Ascending aorta (tissue), 2 donors: ENCODE results near the gene SLC34A1. TPM values are rescaled to one million over a fixed set of nuclear protein-coding genes. Genes with fewer than 3 reads are reported as not detected.
"Not testable (repeated sequence)": the region's sequence is repeated elsewhere in the genome, so short reads cannot be mapped to it uniquely, and the experiment has no call there.

Experiments used
- DNase-seq, 2 donors: peaks; one replicate each; pipeline ENCODE4 v3.0.0-alpha.2; 2019; ENCODE audit warnings: low spot score in 2 of 2
- H3K27ac ChIP-seq, 2 donors: fragments of 200-600 bp; sonication (generic); one replicate each; pipeline ENCODE4 v1.5.1; 2016 to 2017; ENCODE audit warnings: mild to moderate bottlenecking in 1 of 2
- H3K27me3 ChIP-seq: fragments of 200-600 bp; sonication (generic); one replicate; pipeline ENCODE4 v1.5.1; 2017
- H3K36me3 ChIP-seq, 2 donors: fragments of 200-600 bp; sonication (generic); one replicate each; pipeline ENCODE4 v1.5.1; 2016
- H3K4me1 ChIP-seq, 2 donors: fragments of 200-600 bp; sonication (generic); one replicate each; pipeline ENCODE4 v1.5.1; 2016 to 2017; ENCODE audit warnings: mild to moderate bottlenecking in 1 of 2
- H3K4me3 ChIP-seq, 2 donors: fragments of 200-600 bp; sonication (generic); one replicate each; pipeline ENCODE4 v1.5.1; 2016 to 2017; ENCODE audit warnings: mild to moderate bottlenecking in 1 of 2
- H3K9me3 ChIP-seq, 2 donors: fragments of 200-600 bp; sonication (generic); one replicate each; pipeline ENCODE4 v1.5.1; 2016
- CTCF ChIP-seq, 3 experiments: fragments of 200-600 bp in 2 of 3; fragments of 450-650 bp in 1 of 3; sonication (generic) in 2 of 3; IDR thresholded peaks; one replicate each; pipeline ENCODE4 v1.5.1; 2016 to 2019; ENCODE audit warnings: antibody characterized with exemption in 3 of 3, mild to moderate bottlenecking in 1 of 3, moderate library complexity in 1 of 3
- intact Hi-C: fragments of 100-400 bp; cut with DNase I; formaldehyde crosslinking; loops from one replicate; pipeline ENCODE4 v1.15.1; 2023
- total RNA-seq: library from RNA; depleted of rRNA; stranded (reverse); fragments of >200 nt; gene quantifications from one replicate; pipeline ENCODE4 v1.1.0, GENCODE V29; 2016

SLC34A1 gene
- total RNA-seq, 1 donor from 2014 or later = not detected

GRCh38 chr5:177419046-177419445, 34.8 kb downstream of the SLC34A1 start:
- intact Hi-C loops = no loop called here
- no peak for TF ChIP-seq CTCF (IDR thresholded peaks at IDR 0.05)
- Histone ChIP-seq H3K4me1 (no peaks in the 10 kb centered on the region), H3K4me3 (no peak overlapping the region), H3K36me3 (no peaks in the 10 kb centered on the region), H3K27ac (no peak overlapping the region), H3K9me3 (no peaks in the 10 kb centered on the region), H3K27me3 (no peaks in the 10 kb centered on the region)
- DNase-seq = no peak

GRCh38 chr5:177420472-177420871, 36.2 kb downstream of the SLC34A1 start:
- not testable (repeated sequence) for H3K4me3 ChIP-seq, H3K27ac ChIP-seq, H3K9me3 ChIP-seq, H3K27me3 ChIP-seq, H3K4me1 ChIP-seq, H3K36me3 ChIP-seq, DNase-seq
- intact Hi-C loops = loop anchor here (10.0 kb wide), 1 partner anchor 784 kb away; the partner anchor contains the start of gene HNRNPAB

GRCh38 chr5:177421062-177421798, 37.0 kb downstream of the SLC34A1 start:
- TF ChIP-seq CTCF (IDR thresholded peaks at IDR 0.05) = no peak
- intact Hi-C loops = loop anchor here (10.0 kb wide), 1 partner anchor 784 kb away; the partner anchor contains the start of gene HNRNPAB
- no peak overlapping the region for H3K27ac ChIP-seq
- H3K4me1 ChIP-seq = peaks cover 3 to 5% of the 10 kb centered on the region in 2 donors
- H3K36me3 ChIP-seq = no peaks in the 10 kb centered on the region
- H3K9me3 ChIP-seq = no peaks in the 10 kb centered on the region
- H3K4me3 ChIP-seq = no peak overlapping the region
- no peaks in the 10 kb centered on the region for H3K27me3 ChIP-seq
- DNase-seq = no peak

DNA sequence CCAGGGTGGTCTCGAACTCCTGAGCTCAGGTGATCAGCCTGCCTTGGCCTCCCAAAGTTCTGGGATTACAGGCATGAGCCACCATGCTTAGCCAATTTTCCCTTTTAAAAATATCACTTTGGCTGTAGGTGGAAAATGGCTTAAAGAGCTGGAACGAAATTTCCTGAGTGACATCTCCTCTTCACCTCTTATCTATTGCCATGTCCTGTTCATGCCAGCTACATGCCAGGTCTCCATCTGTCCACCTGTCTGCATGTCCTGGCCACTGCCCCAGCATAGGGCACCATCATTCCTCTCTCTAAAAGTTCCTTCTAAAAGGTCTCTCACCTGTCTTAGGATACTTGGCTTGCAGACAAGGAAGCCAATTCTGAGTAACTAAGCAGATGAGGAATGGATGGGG, 39.4 kb downstream of the SLC34A1 start:
- intact Hi-C loops = loop anchor here (10.0 kb wide), 1 partner anchor 781 kb away; the partner anchor contains the start of gene HNRNPAB
- TF ChIP-seq CTCF (IDR thresholded peaks at IDR 0.05) = no peak
- no peaks in the 10 kb centered on the region for H3K9me3 ChIP-seq
- no peaks in the 10 kb centered on the region for H3K27me3 ChIP-seq
- H3K27ac ChIP-seq = no peak overlapping the region
- peaks cover 14 to 15% of the 10 kb centered on the region in 2 donors for H3K4me1 ChIP-seq
- DNase-seq = no peak
- H3K4me3 ChIP-seq = no peak overlapping the region
- H3K36me3 ChIP-seq = no peaks in the 10 kb centered on the region

GRCh38 chr5:177425196-177425800, 41.1 kb downstream of the SLC34A1 start:
- no peak for DNase-seq
- Histone ChIP-seq H3K27me3 (no peaks in the 10 kb centered on the region), H3K36me3 (peaks cover 0 to 2% of the 10 kb centered on the region in 2 donors), H3K4me1 (peaks cover 14 to 15% of the 10 kb centered on the region in 2 donors), H3K27ac (peak overlapping the region; percentile 82 to 83), H3K9me3 (no peaks in the 10 kb centered on the region), H3K4me3 (peak overlapping the region; percentile 46 to 62)
- no peak for TF ChIP-seq CTCF (IDR thresholded peaks at IDR 0.05)
- intact Hi-C loops = loop anchor here (10.0 kb wide), 1 partner anchor 780 kb away; the partner anchor contains the start of gene HNRNPAB
